SK-N-SH (cell line): ENCODE results near the gene HECW1. TPM values are rescaled to one million over a fixed set of nuclear protein-coding genes. Genes with fewer than 3 reads are reported as not detected.

Experiments used
- CTCF ChIA-PET: fragments of 300-600, 350-600 bp; formaldehyde crosslinking; extraction: SDS; loops from one replicate; lab custom pipeline; 2021; lab: Yijun Ruan, JAX
- POLR2A ChIA-PET: fragments of 350-600 bp; sonication (Branson Sonifier 250); formaldehyde crosslinking; extraction: SDS; loops from one replicate; lab custom pipeline; 2020; ENCODE audit warnings: antibody characterized with exemption, inconsistent platforms; lab: Yijun Ruan, JAX
- DNase-seq: peaks from one replicate; pipeline ENCODE4 v3.0.0; 2012
- H2AFZ ChIP-seq: fragments of 200-600 bp; sonication (generic); 2 replicates; pipeline ENCODE4 v1.8.1; 2016; ENCODE audit warnings: antibody characterized with exemption, mild to moderate bottlenecking, low read depth
- H3F3A ChIP-seq: fragments of 200-600 bp; sonication (generic); replicated peaks from 2 replicates; pipeline ENCODE3; 2016; ENCODE audit warnings: antibody characterized with exemption, mild to moderate bottlenecking; ENCODE audit not compliant: insufficient read depth
- H3K27ac ChIP-seq, 2 experiments: fragments of 200-500 bp in 1 of 2; fragments of 200-600 bp in 1 of 2; sonication (Bioruptor generic) in 1 of 2; sonication (generic), shearing (Covaris generic) in 1 of 2; 2 replicates each; pipeline versions ENCODE4 v1.5.1 to v1.6.1; 2014 to 2016; ENCODE audit warnings: low read depth in 2 of 2, inconsistent platforms in 1 of 2, low read length in 1 of 2, mild to moderate bottlenecking in 1 of 2, mixed read lengths in 1 of 2
- H3K27me3 ChIP-seq: fragments of 200-600 bp; sonication (generic), shearing (Covaris generic); 2 replicates; pipeline ENCODE4 v1.6.1; 2016; ENCODE audit warnings: mixed run types; ENCODE audit not compliant: insufficient read depth
- H3K36me3 ChIP-seq, 2 experiments: fragments of 200-500 bp in 1 of 2; fragments of 200-600 bp in 1 of 2; sonication (Bioruptor generic) in 1 of 2; sonication (generic) in 1 of 2; replicated peaks in 1 of 2; 2 replicates each; pipeline versions ENCODE3 to v1.5.1; 2014 to 2016; ENCODE audit warnings: low read length in 1 of 2, mild to moderate bottlenecking in 1 of 2; ENCODE audit not compliant: insufficient read depth in 2 of 2, control insufficient read depth in 1 of 2
- H3K4me1 ChIP-seq, 2 experiments: fragments of 200-500 bp in 1 of 2; fragments of 200-600 bp in 1 of 2; sonication (Bioruptor generic) in 1 of 2; sonication (generic), shearing (Covaris generic) in 1 of 2; 2 replicates each; pipeline versions ENCODE4 v1.5.1 to v1.6.1; 2014 to 2016; ENCODE audit warnings: low read depth in 1 of 2, low read length in 1 of 2, mixed run types in 1 of 2; ENCODE audit not compliant: insufficient read depth in 2 of 2, control insufficient read depth in 1 of 2
- H3K4me2 ChIP-seq: fragments of 200-600 bp; sonication (generic), shearing (Covaris generic); 2 replicates; pipeline ENCODE4 v1.6.1; 2017; ENCODE audit warnings: mixed run types
- H3K4me3 ChIP-seq, 2 experiments: fragments of 200-500 bp in 1 of 2; fragments of 200-600 bp in 1 of 2; sonication (Bioruptor generic) in 1 of 2; sonication (generic), shearing (Covaris generic) in 1 of 2; 2 replicates each; pipeline versions ENCODE4 v1.5.1 to v1.8.1; 2014 to 2016; ENCODE audit warnings: low read depth in 2 of 2, inconsistent platforms in 1 of 2, low read length in 1 of 2, mild to moderate bottlenecking in 1 of 2, mixed read lengths in 1 of 2, moderate library complexity in 1 of 2
- H3K79me2 ChIP-seq: fragments of 200-600 bp; sonication (generic); 2 replicates; pipeline ENCODE4 v1.8.1; 2017; ENCODE audit warnings: mild to moderate bottlenecking; ENCODE audit not compliant: insufficient read depth
- H3K9ac ChIP-seq: fragments of 200-600 bp; sonication (generic); 2 replicates; pipeline ENCODE4 v1.6.1; 2017; ENCODE audit warnings: mixed run types
- H3K9me2 ChIP-seq: fragments of 200-600 bp; sonication (generic); 2 replicates; pipeline ENCODE4 v1.6.1; 2017; ENCODE audit warnings: mixed run types
- H3K9me3 ChIP-seq: fragments of 200-600 bp; sonication (generic); 2 replicates; pipeline ENCODE4 v1.6.1; 2017; ENCODE audit warnings: mixed run types, mild to moderate bottlenecking, moderate library complexity
- H4K20me1 ChIP-seq: fragments of 200-600 bp; sonication (generic); 2 replicates; pipeline ENCODE4 v1.6.1; 2017; ENCODE audit warnings: mild to moderate bottlenecking, mixed run types; ENCODE audit not compliant: insufficient read depth
- CHD2 ChIP-seq: fragments of 150-350 bp; IDR thresholded peaks from 2 replicates; pipeline ENCODE4 v1.6.1; 2018; ENCODE audit warnings: low read length; ENCODE audit not compliant: partially characterized antibody
- ELF1 ChIP-seq: IDR thresholded peaks from 2 replicates; pipeline ENCODE4 v1.4.0; 2012
- EZH2phosphoT487 ChIP-seq: fragments of 200-600 bp; sonication (generic); IDR thresholded peaks from 2 replicates; pipeline ENCODE4 v1.6.1; 2017; ENCODE audit warnings: low read depth, mixed run types, mild to moderate bottlenecking, antibody characterized with exemption, moderate library complexity, borderline replicate concordance
- FOXJ3 ChIP-seq: sonication (generic); formaldehyde crosslinking; IDR thresholded peaks from 2 replicates; pipeline ENCODE4 v1.5.1; 2020; ENCODE audit warnings: mild to moderate bottlenecking, missing genetic modification reagents
- JUND ChIP-seq: IDR thresholded peaks from 2 replicates; pipeline ENCODE4 v1.4.0; 2012
- MEF2A ChIP-seq: IDR thresholded peaks from 2 replicates; pipeline ENCODE4 v1.4.0; 2012; ENCODE audit warnings: low read depth, borderline replicate concordance
- MXI1 ChIP-seq: IDR thresholded peaks from 2 replicates; pipeline ENCODE4 v1.6.1; 2012; ENCODE audit warnings: mild to moderate bottlenecking, low read depth, low read length, improper control_type of control experiment
- RAD21 ChIP-seq: IDR thresholded peaks from 2 replicates; pipeline ENCODE4 v1.6.1; 2012; ENCODE audit warnings: mild to moderate bottlenecking, low read length
- RCOR1 ChIP-seq: fragments of 150-350 bp; IDR thresholded peaks from 2 replicates; pipeline ENCODE4 v1.6.1; 2017; ENCODE audit warnings: antibody characterized with exemption, low read length
- REST ChIP-seq: IDR thresholded peaks from 2 replicates; pipeline ENCODE4 v1.6.1; 2012; ENCODE audit warnings: mild to moderate bottlenecking, low read depth, low read length, moderate library complexity
- RFX5 ChIP-seq: IDR thresholded peaks from 2 replicates; pipeline ENCODE4 v1.6.1; 2012; ENCODE audit warnings: mild to moderate bottlenecking, improper control_type of control experiment, low read length
- SIN3A ChIP-seq: IDR thresholded peaks from 2 replicates; pipeline ENCODE4 v1.6.1; 2012; ENCODE audit warnings: low read depth, mild to moderate bottlenecking, low read length, moderate library complexity, borderline replicate concordance
- TCF12 ChIP-seq: IDR thresholded peaks from 2 replicates; pipeline ENCODE4 v1.4.0; 2012
- TEAD4 ChIP-seq: IDR thresholded peaks from 2 replicates; pipeline ENCODE4 v1.4.0; 2012; ENCODE audit warnings: mild to moderate bottlenecking, borderline replicate concordance; ENCODE audit not compliant: insufficient read depth
- USF2 ChIP-seq: fragments of 150-350 bp; IDR thresholded peaks from 2 replicates; pipeline ENCODE4 v1.6.1; 2017; ENCODE audit warnings: antibody characterized with exemption, low read length, low read depth, borderline replicate concordance
- YY1 ChIP-seq: IDR thresholded peaks from 2 replicates; pipeline ENCODE4 v1.4.0; 2012; ENCODE audit warnings: low read depth, mild to moderate bottlenecking
- WGBS: methylation state at CpG from one replicate; pipeline ENCODE4 v1.1.6; 2017; ENCODE audit warnings: low lambda C conversion rate; 5-methylcytosine and 5-hydroxymethylcytosine counted together
- polyA plus RNA-seq, 3 experiments: library from polyadenylated mRNA; depleted of rRNA; stranded (reverse); fragments of >200 nt; gene quantifications; 2 replicates each; pipeline ENCODE4 v1.2.3, GENCODE V29; 2012
- TF ChIP-seq, protein P1 (sequence below): IDR thresholded peaks from 2 replicates; pipeline ENCODE4 v1.4.0; 2012; ENCODE audit warnings: low read depth
- TF ChIP-seq, protein P2 (sequence below): IDR thresholded peaks from 2 replicates; pipeline ENCODE4; 2012
- TF ChIP-seq, protein P3 (sequence below): IDR thresholded peaks from 2 replicates; pipeline ENCODE4 v1.4.0; 2012; ENCODE audit warnings: low read depth, borderline replicate concordance

The HECW1 gene
- polyA plus RNA-seq, 1 of the 3 experiments (the other 2 are of a cell fraction) = not detected

- no peak overlapping the region for H2AFZ ChIP-seq
Observed at GRCh38 chr7:43244232-43244631, 131.8 kb downstream of the HECW1 start.

More at GRCh38 chr7:43244232-43244631, 131.8 kb downstream of the HECW1 start:
- H3K36me3 ChIP-seq = no peaks in the 10 kb centered on the region
- H3F3A ChIP-seq = no peaks in the 10 kb centered on the region
- TF ChIP-seq YY1 = no peak
- TF ChIP-seq SIN3A = no peak
- TF ChIP-seq CHD2 = no peak
- no peak for TF ChIP-seq ELF1
- TF ChIP-seq, protein P1, sequence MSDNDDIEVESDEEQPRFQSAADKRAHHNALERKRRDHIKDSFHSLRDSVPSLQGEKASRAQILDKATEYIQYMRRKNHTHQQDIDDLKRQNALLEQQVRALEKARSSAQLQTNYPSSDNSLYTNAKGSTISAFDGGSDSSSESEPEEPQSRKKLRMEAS = no peak
- no peak for TF ChIP-seq USF2
- TF ChIP-seq, protein P2, sequence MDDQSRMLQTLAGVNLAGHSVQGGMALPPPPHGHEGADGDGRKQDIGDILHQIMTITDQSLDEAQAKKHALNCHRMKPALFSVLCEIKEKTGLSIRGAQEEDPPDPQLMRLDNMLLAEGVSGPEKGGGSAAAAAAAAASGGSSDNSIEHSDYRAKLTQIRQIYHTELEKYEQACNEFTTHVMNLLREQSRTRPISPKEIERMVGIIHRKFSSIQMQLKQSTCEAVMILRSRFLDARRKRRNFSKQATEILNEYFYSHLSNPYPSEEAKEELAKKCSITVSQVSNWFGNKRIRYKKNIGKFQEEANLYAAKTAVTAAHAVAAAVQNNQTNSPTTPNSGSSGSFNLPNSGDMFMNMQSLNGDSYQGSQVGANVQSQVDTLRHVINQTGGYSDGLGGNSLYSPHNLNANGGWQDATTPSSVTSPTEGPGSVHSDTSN = no peak
- no peak for TF ChIP-seq RAD21
- no peak for TF ChIP-seq MXI1
- TF ChIP-seq JUND = no peak
- no peak for TF ChIP-seq REST
- no peak for TF ChIP-seq MEF2A
- TF ChIP-seq TEAD4 = no peak
- TF ChIP-seq RCOR1 = no peak
- TF ChIP-seq FOXJ3 (CRISPR knock-in tag) = no peak
- no peak for TF ChIP-seq TCF12
- TF ChIP-seq, protein P3, sequence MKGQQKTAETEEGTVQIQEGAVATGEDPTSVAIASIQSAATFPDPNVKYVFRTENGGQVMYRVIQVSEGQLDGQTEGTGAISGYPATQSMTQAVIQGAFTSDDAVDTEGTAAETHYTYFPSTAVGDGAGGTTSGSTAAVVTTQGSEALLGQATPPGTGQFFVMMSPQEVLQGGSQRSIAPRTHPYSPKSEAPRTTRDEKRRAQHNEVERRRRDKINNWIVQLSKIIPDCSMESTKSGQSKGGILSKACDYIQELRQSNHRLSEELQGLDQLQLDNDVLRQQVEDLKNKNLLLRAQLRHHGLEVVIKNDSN = no peak
- no peak for TF ChIP-seq RFX5
- no peak for TF ChIP-seq EZH2phosphoT487
- no peak overlapping the region for H3K9ac ChIP-seq
- H3K4me3 ChIP-seq = no peak overlapping the region
- CTCF ChIA-PET = interaction anchor here (1.9 to 2.9 kb wide), 3 partner anchors 17 to 338 kb away, joined by 8 to 23 read pairs (median 8); partner anchors contain the start of gene STK17A
- H3K27me3 ChIP-seq = peaks cover 28% of the 10 kb centered on the region
- no peak for DNase-seq
- no peaks in the 10 kb centered on the region for H3K9me2 ChIP-seq
- 33% methylated on average over 3 of the region's 3 CpGs for WGBS
- POLR2A ChIA-PET = no interaction called here
- no peaks in the 10 kb centered on the region for H3K79me2 ChIP-seq
- H4K20me1 ChIP-seq = no peaks in the 10 kb centered on the region
- no peak overlapping the region for H3K27ac ChIP-seq
- H3K9me3 ChIP-seq = no peaks in the 10 kb centered on the region
- no peaks in the 10 kb centered on the region for H3K4me1 ChIP-seq
- no peak overlapping the region for H3K4me2 ChIP-seq
